HG03039 (cell line): ENCODE measurements around the gene MT1X.
"Not testable (repeated sequence)": the region's sequence is repeated elsewhere in the genome, so short reads cannot be mapped to it uniquely, and the experiment has no call there.

ENCODE experiments used
- ATAC-seq: cut with Tn5 transposase; IDR thresholded peaks from one replicate; pipeline ENCODE4 v1.9.1; 2021; ENCODE audit warnings: mild to moderate bottlenecking, moderate library complexity; ENCODE audit not compliant: unreplicated experiment

Gene MT1X

GRCh38 chr16:56708525-56709442, 26.5 kb downstream of the MT1X start:
- no peak for ATAC-seq

- ATAC-seq = no peak
Observed at GRCh38 chr16:56709443-56710040, 27.3 kb downstream of the MT1X start.

GRCh38 chr16:56710181-56710737, 28.0 kb downstream of the MT1X start:
- no peak for ATAC-seq

GRCh38 chr16:56711862-56712261, 29.6 kb downstream of the MT1X start:
- ATAC-seq = no peak

GRCh38 chr16:56713794-56714193, 31.5 kb downstream of the MT1X start:
- ATAC-seq = no peak

GRCh38 chr16:56715126-56715525, 32.9 kb downstream of the MT1X start:
- ATAC-seq = no peak

- ATAC-seq = no peak
Observed at GRCh38 chr16:56716761-56717160, 34.5 kb downstream of the MT1X start.

- ATAC-seq = not testable (repeated sequence)
Observed at GRCh38 chr16:56717532-56717931, 35.3 kb downstream of the MT1X start.

GRCh38 chr16:56722200-56722842, 40.1 kb downstream of the MT1X start:
- ATAC-seq = no peak

- no peak for ATAC-seq
Observed at GRCh38 chr16:56724191-56724590, 41.9 kb downstream of the MT1X start.

- no peak for ATAC-seq
Observed at GRCh38 chr16:56726283-56726682, 44.0 kb downstream of the MT1X start.

- ATAC-seq = no peak
Observed at GRCh38 chr16:56726926-56727325, 44.7 kb downstream of the MT1X start.

- ATAC-seq = no peak
Observed at GRCh38 chr16:56728027-56728426, 45.8 kb downstream of the MT1X start.

GRCh38 chr16:56728980-56729734, 46.9 kb downstream of the MT1X start:
- no peak for ATAC-seq

GRCh38 chr16:56729735-56730662, 47.7 kb downstream of the MT1X start, which contains the start of gene NUP93:
Gene NUP93, plus strand, starts transcription at chr16:56730129. Its CDS starts 18,119 bp downstream, at chr16:56748248.
- peak; percentile 74 for ATAC-seq

GRCh38 chr16:56732366-56732765, 50.1 kb downstream of the MT1X start:
- peak; percentile 33 for ATAC-seq

- peak; percentile 36 for ATAC-seq
Observed at GRCh38 chr16:56732832-56733231, 50.6 kb downstream of the MT1X start.
